Measurements from ENCODE around the gene MAN2B1. TPM values are rescaled to one million over a fixed set of nuclear protein-coding genes. Genes with fewer than 3 reads are reported as not detected.
A peak's percentile ranks its signal among the peaks of the same experiment; 100 is the strongest.

The MAN2B1 gene
- total and polyA plus RNA-seq, 2 of the 13 experiments (the other 11 are each of a cell fraction or from before 2014, with no cell fraction given): 23.6 to 23.8 TPM

DNA sequence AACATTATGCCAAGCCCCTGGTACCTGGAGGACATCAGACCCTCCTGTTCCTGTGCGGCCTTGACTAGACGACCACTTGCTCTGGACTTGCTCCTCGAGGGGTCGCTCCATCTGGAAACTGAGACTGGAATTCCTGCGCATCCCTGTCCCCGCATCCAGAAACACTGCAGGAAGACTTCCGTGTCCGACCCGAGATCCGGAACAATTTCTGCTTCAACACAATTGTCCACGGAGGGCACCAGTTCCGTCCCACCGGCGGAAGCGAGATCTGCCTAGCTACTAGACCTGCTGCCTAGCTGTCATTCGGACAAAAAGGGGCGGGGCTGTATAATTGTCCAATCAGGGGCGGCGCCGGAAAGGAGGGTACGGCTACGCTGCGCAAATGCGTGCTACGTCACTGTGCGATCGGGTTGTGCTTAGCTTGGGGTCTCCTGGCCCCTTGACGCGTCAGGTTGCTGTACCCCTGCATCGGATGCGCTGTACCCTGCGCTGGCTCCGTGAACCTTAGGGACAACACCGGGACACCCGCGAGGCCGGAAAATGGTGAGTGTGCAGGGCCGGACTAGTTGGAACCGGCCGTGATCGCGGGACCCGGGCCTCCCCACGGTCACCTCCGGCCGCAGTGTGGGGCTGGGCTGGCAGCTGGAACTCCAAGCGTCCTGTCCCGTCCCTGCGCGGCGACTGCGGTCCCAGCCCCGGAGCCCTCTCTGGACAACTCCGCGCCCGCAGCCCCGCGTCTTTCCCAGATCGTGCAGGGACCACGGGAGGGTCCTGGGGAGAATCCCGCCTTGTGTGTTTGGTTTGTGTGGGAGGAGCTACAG is 55.8 kb downstream of the MAN2B1 start, which contains the start of the genes ZNF490 and ZNF791 (continued):
- TF ChIP-seq, protein P1, sequence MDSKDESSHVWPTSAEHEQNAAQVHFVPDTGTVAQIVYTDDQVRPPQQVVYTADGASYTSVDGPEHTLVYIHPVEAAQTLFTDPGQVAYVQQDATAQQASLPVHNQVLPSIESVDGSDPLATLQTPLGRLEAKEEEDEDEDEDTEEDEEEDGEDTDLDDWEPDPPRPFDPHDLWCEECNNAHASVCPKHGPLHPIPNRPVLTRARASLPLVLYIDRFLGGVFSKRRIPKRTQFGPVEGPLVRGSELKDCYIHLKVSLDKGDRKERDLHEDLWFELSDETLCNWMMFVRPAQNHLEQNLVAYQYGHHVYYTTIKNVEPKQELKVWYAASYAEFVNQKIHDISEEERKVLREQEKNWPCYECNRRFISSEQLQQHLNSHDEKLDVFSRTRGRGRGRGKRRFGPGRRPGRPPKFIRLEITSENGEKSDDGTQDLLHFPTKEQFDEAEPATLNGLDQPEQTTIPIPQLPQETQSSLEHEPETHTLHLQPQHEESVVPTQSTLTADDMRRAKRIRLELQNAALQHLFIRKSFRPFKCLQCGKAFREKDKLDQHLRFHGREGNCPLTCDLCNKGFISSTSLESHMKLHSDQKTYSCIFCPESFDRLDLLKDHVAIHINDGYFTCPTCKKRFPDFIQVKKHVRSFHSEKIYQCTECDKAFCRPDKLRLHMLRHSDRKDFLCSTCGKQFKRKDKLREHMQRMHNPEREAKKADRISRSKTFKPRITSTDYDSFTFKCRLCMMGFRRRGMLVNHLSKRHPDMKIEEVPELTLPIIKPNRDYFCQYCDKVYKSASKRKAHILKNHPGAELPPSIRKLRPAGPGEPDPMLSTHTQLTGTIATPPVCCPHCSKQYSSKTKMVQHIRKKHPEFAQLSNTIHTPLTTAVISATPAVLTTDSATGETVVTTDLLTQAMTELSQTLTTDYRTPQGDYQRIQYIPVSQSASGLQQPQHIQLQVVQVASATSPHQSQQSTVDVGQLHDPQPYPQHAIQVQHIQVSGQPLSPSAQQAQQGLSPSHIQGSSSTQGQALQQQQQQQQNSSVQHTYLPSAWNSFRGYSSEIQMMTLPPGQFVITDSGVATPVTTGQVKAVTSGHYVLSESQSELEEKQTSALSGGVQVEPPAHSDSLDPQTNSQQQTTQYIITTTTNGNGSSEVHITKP (CRISPR knock-in tag; IDR thresholded peaks at IDR 0.05; ENCODE audit: low read depth): peak; percentile 71; the same call in 1 of the 2 replicates
- TF ChIP-seq ZNF546 (CRISPR knock-in tag; conservative IDR thresholded peaks at IDR 0.05): 0 out of 2 replicates have a peak, but pooled peaks have one; percentile 43
- peak; percentile 87; the same call in 1 of the 2 replicates for TF ChIP-seq CBX5 (CRISPR knock-in tag; IDR thresholded peaks at IDR 0.05; ENCODE audit: borderline replicate concordance)
- TF ChIP-seq NFATC3 (CRISPR knock-in tag; IDR thresholded peaks at IDR 0.05): no peak
- TF ChIP-seq ZFP36L2 (CRISPR knock-in tag; IDR thresholded peaks at IDR 0.05): no peak
- TF ChIP-seq ZNF30 (CRISPR knock-in tag; IDR thresholded peaks at IDR 0.05): no peak; the same call in 1 of the 2 replicates
- TF ChIP-seq ZMAT3 (CRISPR knock-in tag; conservative IDR thresholded peaks at IDR 0.05): peak; percentile 74; the same call in 1 of the 2 replicates
- TF ChIP-seq, protein P2, sequence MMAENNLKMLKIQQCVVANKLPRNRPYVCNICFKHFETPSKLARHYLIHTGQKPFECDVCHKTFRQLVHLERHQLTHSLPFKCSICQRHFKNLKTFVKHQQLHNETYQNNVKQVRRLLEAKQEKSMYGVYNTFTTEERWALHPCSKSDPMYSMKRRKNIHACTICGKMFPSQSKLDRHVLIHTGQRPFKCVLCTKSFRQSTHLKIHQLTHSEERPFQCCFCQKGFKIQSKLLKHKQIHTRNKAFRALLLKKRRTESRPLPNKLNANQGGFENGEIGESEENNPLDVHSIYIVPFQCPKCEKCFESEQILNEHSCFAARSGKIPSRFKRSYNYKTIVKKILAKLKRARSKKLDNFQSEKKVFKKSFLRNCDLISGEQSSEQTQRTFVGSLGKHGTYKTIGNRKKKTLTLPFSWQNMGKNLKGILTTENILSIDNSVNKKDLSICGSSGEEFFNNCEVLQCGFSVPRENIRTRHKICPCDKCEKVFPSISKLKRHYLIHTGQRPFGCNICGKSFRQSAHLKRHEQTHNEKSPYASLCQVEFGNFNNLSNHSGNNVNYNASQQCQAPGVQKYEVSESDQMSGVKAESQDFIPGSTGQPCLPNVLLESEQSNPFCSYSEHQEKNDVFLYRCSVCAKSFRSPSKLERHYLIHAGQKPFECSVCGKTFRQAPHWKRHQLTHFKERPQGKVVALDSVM (CRISPR knock-in tag; IDR thresholded peaks at IDR 0.05): no peak
- TF ChIP-seq ZFYVE20 (CRISPR knock-in tag; IDR thresholded peaks at IDR 0.05; ENCODE audit: borderline replicate concordance, low read depth): no peak
- 0 out of 2 replicates have a peak, but pooled peaks have one; percentile 33 for TF ChIP-seq SSRP1 (CRISPR knock-in tag; IDR thresholded peaks at IDR 0.05)
- TF ChIP-seq PHF5A (CRISPR knock-in tag; IDR thresholded peaks at IDR 0.05; ENCODE audit: low read depth, unreplicated experiment): peak; percentile 76
- TF ChIP-seq WIZ (CRISPR knock-in tag; IDR thresholded peaks at IDR 0.05): peak; percentile 79; the same call in 1 of the 2 replicates
- no peak for TF ChIP-seq CHD4 (IDR thresholded peaks at IDR 0.05; ENCODE audit: borderline replicate concordance, low read length)
- TF ChIP-seq NR2F2 (IDR thresholded peaks at IDR 0.05; ENCODE audit: borderline replicate concordance, low read depth): no peak; the same call in 1 of the 2 replicates
- TF ChIP-seq DMAP1 (CRISPR knock-in tag; IDR thresholded peaks at IDR 0.05): peak; percentile 60; the same call in 1 of the 2 replicates
- TF ChIP-seq, protein P3, sequence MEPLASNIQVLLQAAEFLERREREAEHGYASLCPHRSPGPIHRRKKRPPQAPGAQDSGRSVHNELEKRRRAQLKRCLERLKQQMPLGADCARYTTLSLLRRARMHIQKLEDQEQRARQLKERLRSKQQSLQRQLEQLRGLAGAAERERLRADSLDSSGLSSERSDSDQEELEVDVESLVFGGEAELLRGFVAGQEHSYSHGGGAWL (CRISPR knock-in tag; IDR thresholded peaks at IDR 0.05): peak; percentile 79
- TF ChIP-seq POLR2G (IDR thresholded peaks at IDR 0.05; ENCODE audit: low read depth, low read length): peak; percentile 81
- no peak for TF ChIP-seq TBP (CRISPR knock-in tag; IDR thresholded peaks at IDR 0.05)
- TF ChIP-seq ZMYM4 (CRISPR knock-in tag; IDR thresholded peaks at IDR 0.05): peak; percentile 67
- no peak for TF ChIP-seq ZNF777 (CRISPR knock-in tag; IDR thresholded peaks at IDR 0.05)
- TF ChIP-seq GLI4 (CRISPR knock-in tag; IDR thresholded peaks at IDR 0.05; ENCODE audit: borderline replicate concordance): no peak
- TF ChIP-seq NFYB (CRISPR knock-in tag; IDR thresholded peaks at IDR 0.05): peak; percentile 88
- TF ChIP-seq, protein P4, sequence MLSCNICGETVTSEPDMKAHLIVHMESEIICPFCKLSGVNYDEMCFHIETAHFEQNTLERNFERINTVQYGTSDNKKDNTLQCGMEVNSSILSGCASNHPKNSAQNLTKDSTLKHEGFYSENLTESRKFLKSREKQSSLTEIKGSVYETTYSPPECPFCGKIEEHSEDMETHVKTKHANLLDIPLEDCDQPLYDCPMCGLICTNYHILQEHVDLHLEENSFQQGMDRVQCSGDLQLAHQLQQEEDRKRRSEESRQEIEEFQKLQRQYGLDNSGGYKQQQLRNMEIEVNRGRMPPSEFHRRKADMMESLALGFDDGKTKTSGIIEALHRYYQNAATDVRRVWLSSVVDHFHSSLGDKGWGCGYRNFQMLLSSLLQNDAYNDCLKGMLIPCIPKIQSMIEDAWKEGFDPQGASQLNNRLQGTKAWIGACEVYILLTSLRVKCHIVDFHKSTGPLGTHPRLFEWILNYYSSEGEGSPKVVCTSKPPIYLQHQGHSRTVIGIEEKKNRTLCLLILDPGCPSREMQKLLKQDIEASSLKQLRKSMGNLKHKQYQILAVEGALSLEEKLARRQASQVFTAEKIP (CRISPR knock-in tag; IDR thresholded peaks at IDR 0.05; ENCODE audit: borderline replicate concordance): no peak

Measured in HepG2 (cell line).